NCI-H2081 (cell line): Measurements from ENCODE around the gene BCAS1.
A peak's percentile ranks its signal among the peaks of the same experiment; 100 is the strongest.

Experiments
- DNase-seq, 2 experiments: peaks; one replicate each; lab custom pipeline; 2025; lab: John Stamatoyannopoulos, UW

Gene BCAS1

DNA sequence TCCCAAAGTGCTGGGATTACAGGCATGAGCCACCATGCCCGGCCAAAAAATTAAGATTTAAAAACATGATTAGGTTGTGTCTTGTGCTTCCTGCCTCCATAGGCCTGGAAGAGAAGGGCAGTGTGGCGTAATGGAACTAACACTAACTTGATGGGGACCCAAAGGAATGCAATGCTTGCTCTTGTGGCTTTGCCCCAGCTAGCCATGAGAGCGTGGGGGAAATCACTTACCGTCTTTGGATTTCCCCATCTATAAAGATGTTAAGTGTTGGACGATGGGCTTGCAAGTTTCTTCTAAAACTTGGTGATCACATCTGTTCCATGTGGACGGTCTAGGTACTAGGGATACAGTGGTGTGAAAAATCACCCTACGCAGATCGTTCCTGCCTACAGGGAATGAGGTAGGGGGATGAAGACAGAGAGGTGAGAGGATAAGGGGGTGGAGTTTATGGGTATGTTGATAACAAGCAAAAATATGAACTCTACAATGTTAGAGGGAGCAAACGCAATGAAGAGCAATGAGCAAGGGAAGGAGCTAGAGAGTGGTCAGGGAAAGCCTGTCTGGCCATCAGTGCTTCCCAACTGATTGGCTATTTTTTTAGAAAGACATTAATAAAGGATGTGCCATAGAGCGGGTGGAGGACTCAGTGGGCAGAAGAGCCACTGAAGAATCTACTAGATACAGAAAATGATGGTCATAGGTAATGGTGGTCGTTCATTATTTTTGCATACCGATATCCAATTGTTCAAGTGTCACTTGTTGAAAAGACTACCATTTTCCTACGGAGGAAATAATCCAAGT lies 165.2 kb downstream of the BCAS1 start:
- no peak for DNase-seq

GRCh38 chr20:53904261-53904660 lies 166.1 kb downstream of the BCAS1 start:
- no peak for DNase-seq

DNA sequence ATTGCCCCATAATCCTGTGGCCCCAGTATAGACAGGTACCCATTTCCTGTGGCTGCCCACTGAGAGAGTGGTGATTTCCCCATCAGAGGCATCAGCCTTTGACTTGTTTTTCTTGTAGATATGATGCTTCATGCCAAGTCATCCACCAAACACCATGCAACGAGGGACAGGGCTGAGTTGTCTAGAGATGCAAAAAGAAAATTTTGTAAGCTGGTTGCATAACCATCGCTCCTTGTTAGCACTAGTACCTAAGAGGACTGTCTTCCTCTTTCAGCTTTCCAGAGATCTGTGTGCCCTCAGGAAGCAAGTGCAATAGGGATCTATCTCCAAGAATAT lies 166.8 kb downstream of the BCAS1 start:
- DNase-seq, result no peak

DNA sequence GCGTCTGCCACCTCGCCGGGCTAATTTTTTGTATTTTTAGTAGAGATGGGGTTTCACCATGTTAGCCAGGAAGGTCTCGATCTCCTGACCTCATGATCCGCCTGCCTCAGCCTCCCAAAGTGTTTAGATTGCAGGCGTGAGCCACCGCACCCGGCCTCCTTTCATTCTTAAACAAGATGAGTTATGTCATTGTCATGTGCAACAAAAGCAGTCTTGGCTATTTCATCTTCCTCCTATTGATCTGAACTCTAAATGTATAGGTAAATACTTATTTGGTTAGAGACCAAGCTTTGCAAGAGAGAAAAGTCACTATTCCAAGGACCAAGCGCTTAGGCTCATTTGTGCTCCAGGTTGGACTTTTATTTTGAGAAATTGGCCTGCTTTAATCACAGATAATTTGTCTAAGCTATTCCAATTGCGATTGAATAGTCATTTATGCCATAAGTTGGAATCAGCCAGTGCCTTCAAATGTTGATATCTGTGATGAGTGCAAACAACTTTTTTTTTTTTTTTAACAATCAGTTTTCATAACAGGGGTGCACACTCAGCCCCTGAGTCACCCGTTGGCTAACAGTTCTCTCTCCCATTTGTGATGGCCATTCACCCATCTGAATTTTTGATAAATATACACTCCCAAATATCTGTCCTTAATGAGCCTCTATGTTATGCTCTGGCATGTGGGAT lies 167.3 kb downstream of the BCAS1 start:
- DNase-seq, result no peak

DNA sequence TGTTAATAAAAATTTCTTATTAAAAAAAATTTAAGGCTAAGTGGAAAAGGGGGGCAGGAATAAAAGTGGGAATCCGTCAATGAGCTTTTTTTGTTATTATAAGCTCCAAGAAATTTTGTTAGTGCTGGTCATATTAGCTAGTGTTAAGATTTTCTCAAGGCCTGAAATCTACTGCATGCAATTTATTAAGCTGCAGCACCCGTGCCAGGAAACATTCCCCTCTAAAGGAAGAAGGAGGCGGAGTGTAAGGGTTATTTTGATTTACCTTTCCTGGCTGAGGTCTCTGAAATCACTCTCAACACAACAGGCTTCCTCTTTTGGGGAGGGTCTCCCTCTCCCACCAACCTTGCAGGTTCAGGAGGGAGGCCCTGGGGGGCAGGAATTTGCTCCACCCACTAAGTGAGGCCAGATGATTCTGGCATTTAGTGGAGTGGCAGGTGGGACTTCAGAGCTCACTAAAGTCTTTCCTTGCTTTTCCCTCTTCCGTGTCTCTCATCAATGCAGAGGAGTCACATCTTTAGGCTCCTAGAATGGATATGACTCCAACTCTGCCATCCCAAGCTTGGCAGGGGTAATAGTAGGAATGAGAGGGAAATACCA lies 168.8 kb downstream of the BCAS1 start:
- no peak for DNase-seq

GRCh38 chr20:53901064-53901463 lies 169.3 kb downstream of the BCAS1 start:
- DNase-seq, result no peak

DNA sequence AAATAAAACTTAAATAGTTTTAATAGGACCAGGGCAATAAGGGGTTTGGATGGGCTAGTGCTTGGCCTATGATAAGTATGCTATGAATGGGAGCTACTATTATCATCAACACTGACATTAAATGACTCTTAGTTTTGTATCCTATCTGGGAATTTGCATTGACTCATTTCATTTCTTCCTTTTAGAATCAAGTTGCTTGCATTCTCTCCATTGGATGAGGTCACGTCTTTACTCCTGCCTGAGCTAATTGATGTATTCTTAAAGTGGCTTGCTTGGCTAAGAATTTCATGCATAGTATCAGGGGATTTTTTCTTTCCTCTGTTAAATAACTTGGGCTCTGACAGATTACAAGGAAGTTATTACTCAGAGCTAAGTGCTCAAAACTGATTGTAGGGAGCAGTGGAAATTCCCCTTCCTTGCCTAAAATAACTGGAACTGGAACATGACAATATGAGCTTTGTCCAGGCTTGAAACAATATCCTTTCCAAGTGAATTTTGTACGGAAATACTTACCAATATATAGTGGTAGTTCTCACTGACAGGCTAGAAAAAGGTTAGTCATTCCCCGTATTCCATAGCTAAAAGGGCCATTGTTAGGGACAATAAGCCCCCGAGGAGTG lies 169.9 kb downstream of the BCAS1 start:
- no peak for DNase-seq

- peak in 1 of 2 experiments; percentile 8 for DNase-seq
Observed at GRCh38 chr20:53899351-53900167, 170.8 kb downstream of the BCAS1 start.

DNA sequence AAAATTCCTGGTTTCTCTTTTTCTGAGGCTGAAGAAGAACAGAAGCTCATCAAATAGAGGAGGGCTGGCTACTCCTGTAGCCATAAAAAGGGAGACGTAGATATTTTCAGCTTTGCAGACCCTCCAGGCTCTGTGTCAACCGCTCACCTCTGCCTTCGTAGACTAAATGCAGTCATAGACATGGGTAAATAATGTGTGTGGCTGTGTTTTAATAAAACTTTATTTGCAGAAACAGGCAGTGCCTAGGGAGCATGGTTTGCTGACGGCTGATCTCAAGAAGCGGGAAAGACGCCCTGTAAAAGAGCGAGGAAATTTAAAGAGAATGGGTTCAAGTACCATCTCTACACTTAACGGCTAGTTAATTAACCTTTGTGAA lies 171.8 kb downstream of the BCAS1 start:
- no peak for DNase-seq

DNA sequence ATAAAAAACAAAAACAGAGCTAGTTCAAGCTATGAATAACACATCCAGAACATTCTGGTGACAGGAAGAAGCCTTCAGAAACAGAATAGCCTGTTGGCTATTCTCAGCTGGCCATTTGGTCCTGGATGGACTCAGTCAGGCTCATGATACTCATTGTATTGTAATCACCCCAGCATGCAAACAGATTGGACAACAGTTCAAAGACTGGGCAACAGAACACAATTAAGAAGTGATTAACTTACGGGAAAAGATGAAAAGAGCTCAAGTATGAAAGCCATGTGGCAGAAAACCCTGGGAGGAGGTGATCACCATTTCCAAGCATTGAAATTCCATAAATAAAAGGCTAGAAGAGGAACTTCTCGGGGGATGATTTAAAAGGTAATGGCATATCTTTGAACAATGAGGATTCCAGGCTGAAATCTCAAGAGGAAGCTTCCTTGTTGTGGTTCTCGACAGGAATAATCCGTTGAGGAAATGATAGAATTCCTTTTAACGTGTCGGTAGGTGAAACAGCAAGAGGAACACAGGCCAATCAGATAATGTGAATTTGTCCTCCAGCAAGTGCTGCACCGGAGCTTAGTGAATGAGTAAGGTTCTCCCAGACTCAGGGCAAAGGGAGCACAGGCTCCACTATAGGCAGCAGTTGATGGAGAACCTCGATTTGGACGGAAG lies 172.4 kb downstream of the BCAS1 start:
- no peak for DNase-seq

DNA sequence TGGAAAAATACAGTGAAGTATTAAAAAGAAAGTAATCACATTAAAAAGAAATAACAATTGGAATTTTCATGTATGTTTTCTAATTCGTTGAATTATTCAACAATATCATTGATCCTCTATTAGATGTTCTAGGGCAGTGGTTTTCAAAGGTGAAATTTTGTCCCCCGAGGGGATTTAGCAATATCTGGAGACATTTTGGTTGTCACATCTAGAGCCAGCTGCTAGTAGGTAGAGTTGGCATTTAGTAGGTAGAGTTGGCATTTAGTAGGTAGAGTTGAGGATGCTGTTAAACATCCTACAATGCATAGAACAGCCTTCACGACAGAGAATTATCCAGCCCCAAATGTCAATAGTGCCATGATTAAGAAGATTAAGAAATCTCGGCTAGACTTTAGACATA lies 173.7 kb downstream of the BCAS1 start:
- DNase-seq, result no peak

- no peak for DNase-seq
Observed at GRCh38 chr20:53896041-53896440, 174.4 kb downstream of the BCAS1 start.

- no peak for DNase-seq
Observed at GRCh38 chr20:53895385-53895755, 175.0 kb downstream of the BCAS1 start.

- DNase-seq, result no peak
Observed at GRCh38 chr20:53894707-53895384, 175.5 kb downstream of the BCAS1 start.
